NCI-H748 treated with DMSO at 0.1 percent for 48 hours (cell line): ENCODE measurements around the gene SNX14.

Experiments used
- DNase-seq: peaks from one replicate; lab custom pipeline; 2025; lab: John Stamatoyannopoulos, UW

Gene SNX14

DNA sequence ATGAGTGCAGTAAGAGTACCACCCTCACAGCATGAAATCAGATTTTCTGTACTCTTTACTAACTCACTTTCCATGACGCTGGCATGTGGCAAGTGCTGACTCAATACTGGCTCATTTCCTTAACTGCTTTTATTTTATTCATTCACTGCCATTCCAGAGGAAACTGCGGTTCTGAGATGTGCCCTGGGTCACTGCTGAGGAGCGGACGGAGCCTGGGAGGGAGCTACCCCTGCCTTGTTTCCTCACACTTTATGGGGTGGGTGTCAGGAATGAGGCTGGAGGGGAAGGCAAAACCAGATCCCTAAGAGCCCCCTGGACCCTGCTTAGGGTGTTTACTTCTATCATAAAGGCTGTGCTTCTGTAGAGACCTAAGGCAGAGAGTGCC, 129.4 kb downstream of the SNX14 start:
- DNase-seq, result no peak

DNA sequence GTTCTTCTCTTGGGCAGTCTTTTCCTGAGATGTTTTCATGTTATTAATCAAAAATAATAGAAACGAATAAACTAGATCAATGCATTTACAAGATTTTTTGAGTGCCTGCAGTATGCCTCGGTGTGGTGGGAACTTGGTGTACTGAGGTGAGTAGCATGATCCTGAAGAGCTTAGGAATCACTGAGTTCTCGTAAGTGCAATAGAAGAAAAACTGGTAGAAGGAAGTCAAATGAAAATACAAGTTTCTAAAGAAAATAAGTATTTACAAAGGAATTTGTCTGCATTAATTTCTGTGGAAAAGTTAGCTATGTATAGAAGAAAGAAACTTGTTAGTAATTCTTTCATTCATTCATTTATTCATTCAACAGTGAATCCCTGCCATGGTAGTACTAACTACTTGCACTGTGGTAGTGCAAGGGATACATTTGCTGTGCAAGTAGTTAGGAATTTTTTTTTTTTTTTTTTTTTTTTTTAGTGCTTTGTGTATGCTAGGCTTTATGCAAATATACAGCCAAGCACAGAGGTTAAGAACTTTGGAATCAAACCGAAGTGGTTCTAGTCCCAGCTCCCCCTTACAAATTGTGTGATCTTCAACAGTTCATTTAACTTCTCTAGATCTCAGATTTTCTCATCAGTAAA, 129.9 kb downstream of the SNX14 start:
- DNase-seq, result no peak

DNA sequence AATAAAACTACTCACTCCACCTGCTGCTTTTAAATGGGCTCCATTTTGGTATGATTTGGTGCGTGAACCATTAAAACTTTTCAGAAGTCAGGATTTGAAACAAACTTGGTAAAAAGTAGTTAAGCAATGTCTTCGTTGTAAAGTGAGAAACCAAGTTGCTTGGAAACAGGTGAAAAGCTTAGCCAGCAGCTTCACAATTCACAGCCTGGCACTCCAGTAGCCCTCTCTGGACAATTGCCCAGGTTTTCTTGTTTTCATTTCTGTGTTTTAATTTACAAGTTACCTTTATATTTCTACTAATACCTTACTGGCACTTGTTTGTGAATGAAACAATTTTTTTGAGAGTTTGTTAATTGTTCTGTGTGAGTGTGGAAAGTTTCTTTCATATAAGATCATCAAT, 131.0 kb downstream of the SNX14 start:
- DNase-seq, result no peak

DNA sequence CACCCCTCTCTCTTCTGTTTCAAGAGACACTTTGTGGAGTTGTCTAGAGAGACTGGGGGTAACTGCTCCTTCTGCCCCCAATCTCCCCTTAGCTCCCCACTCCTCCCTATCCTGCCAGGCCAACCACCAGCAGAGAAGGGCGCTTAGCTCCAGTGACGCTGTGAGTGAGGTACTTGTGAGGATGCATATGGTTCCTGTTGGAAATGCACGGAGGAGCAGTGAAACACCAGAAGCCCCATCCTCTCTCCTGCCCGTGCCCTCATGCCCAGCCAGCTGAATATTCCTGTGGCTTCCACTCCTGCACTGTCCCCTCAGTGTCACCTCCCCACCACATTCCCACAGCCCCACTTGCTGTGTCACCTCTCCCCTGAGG, 131.9 kb downstream of the SNX14 start:
- DNase-seq, result no peak

DNA sequence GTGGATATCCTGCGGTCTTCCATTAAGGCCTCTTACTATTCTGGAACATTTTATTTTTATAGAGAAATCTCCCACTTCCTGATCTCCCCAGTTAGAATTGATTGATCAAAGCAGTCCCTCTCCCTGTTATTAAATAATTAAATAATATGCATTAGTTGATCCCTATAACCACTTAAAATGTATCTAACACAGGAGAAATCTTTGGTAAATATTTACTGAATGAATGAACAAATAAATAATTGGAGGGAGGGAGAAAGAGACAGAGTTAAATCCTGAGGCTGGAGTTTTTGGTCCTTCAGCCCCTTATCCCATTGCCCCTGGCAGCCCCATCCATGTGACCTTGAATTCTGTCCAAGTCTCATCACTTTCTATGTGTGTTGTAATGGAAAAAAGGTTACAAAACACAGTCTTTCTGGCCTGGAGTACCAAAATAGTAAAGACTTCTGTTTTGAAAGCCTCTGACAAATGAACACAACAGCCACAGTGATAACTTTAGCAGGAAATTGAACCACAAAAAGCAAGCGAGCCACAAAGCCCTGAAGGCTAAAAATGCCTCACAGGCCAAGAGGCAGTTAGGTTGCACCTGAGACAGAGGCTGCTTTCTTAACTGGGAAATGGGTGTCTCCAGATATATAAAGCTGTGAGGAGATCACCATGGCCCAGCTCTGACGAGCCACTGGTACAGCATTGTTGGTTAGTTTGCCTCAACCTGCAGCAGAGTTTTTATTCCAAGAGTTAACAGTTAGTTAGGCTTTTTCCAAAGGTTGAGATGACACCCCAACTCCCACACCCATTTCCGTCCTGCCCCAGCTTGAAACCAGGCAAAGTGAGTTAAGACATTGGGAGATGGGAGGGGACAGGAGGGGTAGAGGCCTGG, 132.5 kb downstream of the SNX14 start:
- no peak for DNase-seq

DNA sequence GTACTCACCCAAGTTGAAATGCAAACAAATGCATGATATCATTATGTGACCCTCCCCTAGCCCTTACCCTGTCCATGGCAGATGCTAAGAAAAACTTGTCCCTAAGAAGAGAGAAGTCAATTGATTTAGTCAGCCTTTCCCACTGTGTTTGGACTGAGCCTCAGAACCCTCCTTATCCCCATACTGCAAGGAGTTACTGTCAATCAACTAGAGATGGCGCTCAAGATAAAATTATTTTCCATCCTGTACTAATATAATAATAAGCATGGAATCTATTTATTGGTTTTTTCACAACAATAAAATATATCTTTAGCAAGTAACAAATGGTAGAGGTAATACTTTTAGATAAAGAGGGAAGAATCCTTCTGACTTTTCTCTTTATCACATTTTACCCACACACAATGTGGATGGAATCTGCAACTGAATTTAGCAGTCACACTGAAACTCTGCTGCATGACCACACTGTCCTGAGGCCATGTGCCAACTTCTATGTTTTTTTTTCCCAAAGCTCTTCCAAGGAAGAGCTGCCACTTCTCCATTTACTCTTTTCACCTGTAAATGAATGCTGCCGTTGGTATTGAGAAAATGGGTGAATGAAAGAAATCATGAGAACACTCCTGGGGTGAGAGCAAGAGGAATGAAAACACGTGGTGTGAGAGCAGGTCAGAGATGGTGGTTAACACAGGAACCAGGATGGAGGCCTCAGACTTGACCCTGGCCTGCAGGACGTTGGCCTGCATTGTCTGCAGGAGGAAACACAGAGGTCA, 133.3 kb downstream of the SNX14 start:
- DNase-seq, result no peak

DNA sequence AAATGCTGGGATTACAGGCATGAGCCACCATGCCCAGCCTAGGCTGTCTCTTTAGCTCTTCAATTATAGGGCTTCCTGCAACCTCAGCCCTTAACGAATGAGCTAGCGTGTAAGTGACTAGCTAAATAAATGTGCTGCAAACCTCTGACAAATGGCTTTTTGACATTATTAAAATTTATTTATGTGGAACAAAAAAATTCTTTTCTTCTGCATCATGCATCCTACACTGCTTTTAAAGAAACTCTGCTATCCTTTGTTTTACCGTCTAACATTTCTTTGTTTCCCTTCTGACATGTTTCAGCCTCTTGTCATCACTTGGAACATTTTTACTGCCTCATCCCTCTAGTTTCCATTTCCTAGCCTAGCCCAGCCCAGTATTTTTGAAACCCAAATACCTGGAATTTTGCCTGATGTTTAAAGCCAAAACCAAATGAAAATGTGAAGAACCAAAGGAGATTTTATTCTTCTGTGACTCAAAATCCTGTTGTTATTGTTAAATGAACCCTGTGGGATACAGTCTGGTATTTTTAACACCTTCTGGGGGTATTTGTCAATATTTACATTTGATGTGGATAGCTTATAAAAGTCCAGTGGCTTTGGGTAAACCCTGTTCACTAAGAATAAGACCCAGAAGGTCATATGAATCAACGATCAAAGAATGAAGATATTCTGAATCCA, 134.3 kb downstream of the SNX14 start:
- no peak for DNase-seq

DNA sequence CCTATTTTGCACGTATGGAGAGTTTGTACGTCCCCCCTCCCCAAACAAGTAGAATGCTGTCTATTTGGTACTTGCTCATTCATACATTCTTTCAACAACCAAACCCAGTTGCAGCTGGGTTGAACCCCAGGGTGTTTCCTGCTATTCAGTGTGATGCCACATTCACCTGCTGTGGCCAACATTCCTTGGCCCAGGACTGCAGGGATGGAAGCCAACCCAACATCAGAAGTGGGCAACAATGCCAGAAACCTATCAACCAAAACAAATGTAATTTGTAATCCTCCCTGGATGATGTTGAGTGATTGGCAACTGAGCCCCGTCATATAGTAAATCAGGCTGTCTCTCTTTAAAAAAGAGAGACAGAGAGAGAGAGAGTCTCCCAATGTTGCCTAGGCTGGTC, 134.9 kb downstream of the SNX14 start:
- DNase-seq, result no peak

DNA sequence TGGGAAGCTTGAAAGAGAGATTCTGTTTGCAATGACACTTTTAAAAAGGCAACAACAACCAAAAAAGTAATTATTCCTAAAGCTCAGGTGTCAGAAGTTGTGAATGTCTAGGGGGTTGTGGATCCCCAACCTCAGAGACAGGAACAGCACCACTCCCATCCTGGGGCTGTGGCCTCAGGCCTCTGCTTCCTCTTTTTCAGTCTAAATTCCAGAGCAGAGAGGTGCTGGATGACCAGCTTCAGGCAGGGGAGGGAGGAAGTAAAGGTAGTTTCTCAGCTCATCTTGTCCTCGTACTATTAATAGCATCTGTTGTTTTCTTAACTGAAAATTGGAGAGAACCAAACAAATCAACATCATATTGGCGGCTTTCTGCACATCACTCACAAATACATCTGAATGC, 135.5 kb downstream of the SNX14 start:
- DNase-seq, result no peak

DNA sequence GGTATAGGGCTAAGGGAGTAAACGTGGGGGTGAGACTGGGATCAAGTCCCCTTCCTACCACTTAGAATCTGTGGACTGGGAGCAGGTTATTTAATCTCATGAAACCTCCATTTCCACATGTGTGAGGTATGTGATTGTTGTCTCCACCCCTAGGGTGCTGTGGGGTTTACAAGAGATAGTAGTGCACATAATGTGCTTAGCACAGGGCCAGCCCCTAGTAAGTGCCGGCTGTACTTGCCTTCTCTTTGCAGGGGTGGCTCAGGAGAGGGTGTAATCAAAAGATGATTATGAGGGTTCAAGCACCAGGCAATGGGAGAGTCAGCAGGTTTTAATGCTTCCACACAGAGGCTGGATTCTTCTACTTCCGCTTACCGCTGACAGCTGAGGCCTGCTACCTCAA, 136.9 kb downstream of the SNX14 start:
- no peak for DNase-seq
